ENCODE measurements around the gene ERI3.
"Not testable (repeated sequence)": the region's sequence is repeated elsewhere in the genome, so short reads cannot be mapped to it uniquely, and the experiment has no call there.

Gene ERI3

DNA sequence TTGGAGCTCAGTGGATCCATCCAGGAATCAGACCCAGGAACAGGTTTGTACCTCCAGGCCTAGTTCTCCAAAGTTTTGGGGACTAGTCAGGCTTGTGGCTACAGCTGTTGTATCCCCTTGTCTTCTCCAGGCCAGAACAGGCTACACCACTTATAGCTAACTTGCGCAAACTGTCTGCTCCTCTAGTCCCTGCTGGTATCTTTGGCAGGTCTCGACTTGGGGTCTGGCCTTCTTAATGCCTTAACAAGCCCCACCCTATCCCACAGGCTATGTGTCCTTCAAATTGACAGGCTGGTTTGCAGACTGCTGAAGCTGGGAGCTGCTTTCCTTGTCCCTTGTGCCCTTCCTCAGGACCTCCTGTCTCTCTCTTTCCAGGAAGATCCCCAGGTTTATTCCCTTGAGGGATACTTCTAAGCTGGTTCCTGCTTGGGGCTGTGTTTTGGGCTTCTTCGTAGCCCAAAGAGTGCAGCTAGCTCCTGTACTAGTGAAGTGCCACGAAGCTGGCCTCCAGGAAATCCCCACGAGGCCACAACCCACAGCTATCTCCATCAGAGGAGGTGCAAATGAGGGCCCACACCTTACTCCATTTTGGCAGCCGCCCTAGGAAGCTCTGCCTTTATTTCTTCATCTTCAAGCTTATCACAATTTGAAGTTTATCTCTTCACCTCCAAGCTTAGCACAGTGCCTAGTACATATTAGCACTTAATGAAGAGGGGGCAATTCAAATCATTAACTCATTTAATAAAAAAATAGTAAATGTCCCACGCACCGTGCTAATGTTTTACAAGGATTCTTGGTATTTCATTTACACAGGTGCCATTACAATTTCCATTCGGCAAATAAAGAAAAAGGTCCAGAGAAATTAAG is 142.5 kb downstream of the ERI3 start:
- DNase-seq (ENCODE audit: low read depth in 3 of 3) = peak in 2 of 3 donors; percentile 21 to 26

DNA sequence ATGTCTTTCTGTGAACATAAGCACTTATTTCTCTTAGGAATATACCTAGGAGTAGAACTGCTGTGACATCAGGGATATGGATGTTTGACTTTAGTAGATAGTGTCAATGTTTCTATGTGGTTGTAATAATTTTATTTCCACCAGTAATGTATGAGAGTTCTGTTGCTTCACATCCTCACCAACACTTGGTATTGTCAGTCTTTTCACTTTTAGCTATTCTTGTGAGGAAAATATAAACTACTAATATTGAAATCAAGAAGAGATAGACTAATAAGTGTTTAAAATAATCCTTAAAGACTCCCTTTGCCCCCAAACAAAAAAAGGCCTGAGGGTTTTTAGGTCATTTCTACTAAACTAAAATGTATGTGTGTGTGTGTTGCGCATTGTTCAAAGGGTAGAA is 144.5 kb downstream of the ERI3 start:
- DNase-seq (ENCODE audit: low read depth in 3 of 3) = no peak

DNA sequence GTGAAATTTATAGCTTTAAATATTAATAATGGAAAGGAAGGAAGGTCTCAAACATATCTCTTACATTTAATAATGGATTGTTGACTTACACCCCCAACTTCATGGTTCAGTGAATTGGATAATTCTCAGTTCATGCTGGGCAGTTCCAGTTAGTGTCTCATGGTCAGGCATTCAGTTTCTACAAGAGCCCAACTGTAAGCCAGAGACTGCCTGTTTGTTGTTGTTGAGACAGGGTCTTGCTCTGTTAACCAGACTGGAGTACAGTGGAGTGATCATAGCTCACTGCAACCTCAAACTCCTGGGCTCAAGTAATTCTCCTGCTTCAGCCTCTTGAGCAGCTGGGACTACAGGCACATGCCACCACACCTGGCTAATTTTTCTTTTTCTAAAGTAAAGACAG is 146.8 kb downstream of the ERI3 start:
- no peak for DNase-seq (ENCODE audit: low read depth in 3 of 3)

DNA sequence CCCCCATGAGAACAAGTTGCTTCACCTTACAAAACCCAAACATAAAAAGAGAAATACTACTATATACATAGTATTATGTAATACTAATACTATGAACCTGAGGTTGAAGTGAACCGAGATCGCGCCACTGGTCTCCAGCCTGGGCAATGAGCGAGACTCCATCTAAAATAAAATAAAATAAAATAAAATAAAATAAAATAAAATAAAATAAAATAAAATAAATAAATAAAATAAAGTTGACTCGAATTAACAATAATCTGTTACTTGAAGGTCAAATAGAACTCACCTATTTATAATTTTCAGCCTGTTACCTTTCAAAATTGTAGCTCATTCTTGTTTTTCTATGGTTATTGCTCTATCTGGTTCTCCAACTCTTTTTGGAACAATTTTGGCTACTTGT is 148.5 kb downstream of the ERI3 start:
- DNase-seq (ENCODE audit: low read depth in 3 of 3) = not testable (repeated sequence)

DNA sequence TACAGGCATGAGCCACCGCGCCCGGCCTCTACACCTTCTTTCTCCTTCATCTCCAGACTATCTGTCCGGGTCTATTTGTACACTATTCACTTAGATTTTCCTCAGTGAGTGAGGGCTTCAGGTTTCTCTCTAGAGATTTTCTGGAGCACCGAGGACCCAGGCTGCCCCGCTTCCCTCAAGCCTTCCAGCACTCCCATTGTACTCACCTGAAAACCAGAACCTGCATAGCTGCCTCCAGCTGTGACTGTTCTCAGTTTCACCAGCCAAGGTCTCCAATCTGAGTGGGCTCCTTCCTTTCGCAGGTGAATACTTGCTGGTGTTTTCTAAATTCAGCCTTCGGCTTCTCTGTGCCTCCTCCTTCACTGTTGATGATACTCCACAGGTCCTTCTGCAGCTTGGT is 154.7 kb downstream of the ERI3 start:
- no peak for DNase-seq (ENCODE audit: low read depth in 3 of 3)

DNA sequence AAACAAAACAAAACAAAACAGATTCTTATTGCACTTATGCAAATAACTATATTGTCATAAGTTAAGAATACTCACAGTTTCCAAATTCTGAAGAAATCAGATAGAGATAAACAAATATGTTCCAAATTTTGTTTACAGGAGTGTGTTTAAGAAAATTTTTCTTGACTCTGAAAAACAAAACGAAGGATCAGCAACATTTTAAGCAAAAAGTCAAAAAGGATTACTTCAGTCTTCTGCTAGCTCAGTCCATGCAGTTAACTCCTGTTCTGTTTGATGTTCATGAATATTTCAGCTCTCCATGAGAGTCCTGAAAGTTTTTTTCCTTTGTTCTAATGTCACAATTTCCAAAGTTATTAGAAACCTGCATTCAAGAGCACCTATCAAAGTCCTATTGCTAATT is 180.4 kb downstream of the ERI3 start:
- no peak for DNase-seq (ENCODE audit: low read depth in 3 of 3)

Measured in stimulated activated CD4-positive, alpha-beta T cell treated with anti-CD3 and anti-CD28 coated beads, TNF-alpha, amount 100 ng/mL, for 48 hours (primary cell).